Umbilical cord (tissue), 2 donors: ENCODE results near the gene COL9A1. TPM values are rescaled to one million over a fixed set of nuclear protein-coding genes. Genes with fewer than 3 reads are reported as not detected.

Source experiments
- DNase-seq: peaks from one replicate; pipeline ENCODE4 v3.0.0-alpha.2; 2015; ENCODE audit warnings: low spot score
- total RNA-seq: library from RNA; depleted of rRNA; stranded (reverse); fragments of >200 nt; gene quantifications from one replicate; pipeline ENCODE4 v1.2.3, GENCODE V29; 2014; ENCODE audit warnings: low replicate concordance; ENCODE audit not compliant: insufficient read depth

The COL9A1 gene
- total RNA-seq, 1 donor from 2014 or later: 9.4 TPM

DNA sequence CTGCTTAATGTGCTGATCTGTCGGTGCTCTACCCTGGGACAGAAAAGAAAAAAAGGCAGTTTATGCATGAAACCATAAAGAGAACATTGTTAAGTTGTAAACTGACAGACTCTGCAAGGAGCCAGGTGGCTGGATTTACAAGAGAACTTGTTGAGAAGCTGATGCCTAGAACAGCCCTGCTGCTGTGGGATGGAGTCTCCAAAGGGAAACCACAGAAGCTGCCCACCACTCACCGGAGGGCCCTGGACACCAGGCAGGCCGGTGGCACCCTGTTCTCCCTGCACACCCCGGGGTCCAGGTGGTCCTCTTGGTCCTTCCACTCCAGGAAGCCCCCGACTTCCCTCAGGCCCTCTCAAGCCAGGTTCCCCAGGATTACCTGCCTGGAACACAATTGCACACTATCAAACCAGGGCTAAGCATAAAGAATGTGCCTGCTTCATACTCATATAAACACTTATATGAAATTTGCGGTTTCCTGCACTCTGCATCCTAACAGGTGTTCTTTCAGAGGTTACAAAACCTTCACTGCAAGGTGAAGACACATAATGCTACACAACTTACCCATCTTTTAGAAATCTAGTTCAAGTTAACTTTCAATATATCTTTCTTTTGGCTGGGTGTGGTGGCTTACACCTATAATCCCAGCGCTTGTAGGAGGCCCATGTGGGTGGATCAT lies 68.2 kb downstream of the COL9A1 start:
- no peak for DNase-seq

DNA sequence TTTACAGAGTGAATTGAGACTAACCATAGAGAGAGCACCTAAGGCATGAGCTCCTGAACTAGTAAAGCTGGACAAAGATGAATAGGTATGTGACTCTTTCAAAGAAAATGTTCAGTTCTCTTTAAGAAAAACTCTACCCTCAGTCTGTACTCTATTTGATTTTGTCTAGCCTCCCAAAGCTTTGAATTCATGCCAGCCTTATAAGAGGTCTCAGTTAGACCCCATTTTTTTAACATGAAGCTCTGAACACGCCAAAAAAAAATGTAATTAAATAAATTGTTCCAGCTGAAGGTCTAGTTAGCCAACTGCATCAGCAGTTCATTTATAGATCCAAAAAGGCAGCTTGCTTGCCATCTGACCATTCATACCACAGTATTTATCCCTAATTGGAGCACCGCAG lies 71.6 kb downstream of the COL9A1 start:
- DNase-seq: no peak

GRCh38 chr6:70225055-70225454 lies 77.8 kb downstream of the COL9A1 start:
- DNase-seq: no peak

DNA sequence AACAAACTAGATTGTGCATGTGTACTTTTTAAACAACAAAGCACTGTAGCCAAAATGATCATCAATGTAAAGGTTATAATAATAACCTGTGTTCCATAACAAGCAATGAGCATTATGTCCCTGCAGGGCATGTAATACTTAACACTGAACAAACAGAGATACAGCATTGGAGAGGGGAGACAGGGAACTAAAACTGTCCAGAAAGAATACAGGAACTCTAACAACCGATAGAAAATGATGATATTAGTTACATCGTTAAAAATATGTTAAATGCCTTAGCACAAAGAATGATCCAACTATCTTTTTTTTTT lies 80.5 kb downstream of the COL9A1 start:
- DNase-seq: no peak

DNA sequence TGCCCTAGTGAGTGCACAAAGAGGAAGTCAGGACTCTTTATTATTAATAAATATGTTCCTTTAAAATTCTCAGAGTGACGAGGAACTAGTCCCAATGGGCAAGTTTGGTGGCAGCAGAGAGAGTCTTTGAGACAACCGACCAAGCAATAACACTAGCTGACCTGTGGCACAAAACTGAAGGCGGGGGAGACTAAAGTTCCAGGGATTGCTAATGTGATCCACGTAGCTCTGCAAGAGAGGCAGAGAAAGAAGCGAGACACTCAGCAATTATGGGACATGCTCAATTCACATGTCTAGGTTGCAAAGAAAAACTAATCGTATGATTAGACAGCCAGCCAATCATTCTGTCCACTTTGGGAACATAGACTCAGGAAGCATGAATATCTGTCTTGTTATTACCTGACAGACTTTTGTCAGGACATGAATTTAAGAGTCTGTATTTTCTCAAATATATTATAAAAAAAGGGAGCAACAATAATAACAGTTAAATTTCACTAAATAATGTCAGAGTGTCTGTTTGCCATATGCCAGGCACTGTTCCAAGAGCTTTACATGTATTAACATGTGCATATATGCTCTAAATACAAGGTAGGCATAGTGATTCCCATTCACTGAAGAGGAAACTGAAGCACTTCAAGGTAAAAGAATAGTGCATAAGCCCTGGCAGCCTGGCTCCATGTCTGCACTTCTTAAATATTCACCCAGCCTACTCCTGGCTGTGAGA lies 81.0 kb downstream of the COL9A1 start:
- DNase-seq: no peak

DNA sequence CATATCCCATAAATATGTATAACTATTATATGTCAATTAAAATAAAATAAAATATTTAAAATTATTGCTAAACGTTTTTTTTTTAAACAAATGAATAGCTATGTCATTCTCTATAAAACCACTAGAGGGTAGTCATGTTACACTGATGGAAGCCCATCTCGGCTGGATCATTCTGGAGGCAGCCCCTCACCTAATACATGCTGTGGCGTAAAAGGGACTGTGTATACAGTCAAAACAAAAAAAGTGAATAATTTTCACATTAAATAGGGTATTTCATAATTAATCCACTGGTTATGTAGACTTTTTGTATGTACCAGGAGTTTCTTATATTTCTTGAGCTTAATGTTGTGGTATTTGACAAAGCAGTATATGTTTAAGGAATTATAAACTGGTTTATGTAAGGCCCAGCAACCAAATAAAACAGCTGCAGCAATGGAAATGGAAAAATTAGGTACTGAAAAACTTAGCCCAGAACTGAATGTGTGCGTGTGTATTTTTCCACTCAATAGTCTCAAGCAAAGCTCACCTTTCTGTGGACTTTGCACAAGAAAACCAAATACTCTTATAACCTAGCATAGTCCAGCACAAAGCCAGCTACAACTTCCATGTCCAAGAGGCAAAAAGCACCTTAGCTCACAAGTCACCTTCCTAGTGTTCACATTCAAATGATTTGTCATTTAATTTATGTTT lies 81.7 kb downstream of the COL9A1 start:
- peak; percentile 42 for DNase-seq

- DNase-seq: no peak
These were observed 82.8 kb downstream of the COL9A1 start for GRCh38 chr6:70219943-70220613.

GRCh38 chr6:70216767-70217166 lies 86.1 kb downstream of the COL9A1 start:
- no peak for DNase-seq

GRCh38 chr6:70215460-70216108 lies 87.3 kb downstream of the COL9A1 start:
- DNase-seq: no peak

DNA sequence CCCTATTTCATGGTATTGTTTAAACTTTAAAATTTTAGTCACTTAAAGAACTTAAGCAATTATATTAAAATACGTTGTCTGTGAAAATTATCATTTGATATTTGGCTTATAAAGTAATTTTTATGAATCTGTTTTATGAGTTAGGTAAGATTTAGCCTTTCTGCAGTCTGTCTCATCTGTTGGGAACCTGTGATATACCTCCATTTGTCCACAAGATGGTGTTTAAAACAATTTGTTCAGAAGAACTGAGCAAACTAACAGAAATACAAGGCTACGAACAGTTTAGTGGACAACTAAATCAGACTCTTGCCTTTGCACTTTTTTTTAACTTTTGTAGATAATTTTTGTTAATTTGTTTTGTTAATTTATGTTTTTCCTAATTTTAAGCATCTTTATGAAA lies 92.4 kb downstream of the COL9A1 start:
- no peak for DNase-seq

DNA sequence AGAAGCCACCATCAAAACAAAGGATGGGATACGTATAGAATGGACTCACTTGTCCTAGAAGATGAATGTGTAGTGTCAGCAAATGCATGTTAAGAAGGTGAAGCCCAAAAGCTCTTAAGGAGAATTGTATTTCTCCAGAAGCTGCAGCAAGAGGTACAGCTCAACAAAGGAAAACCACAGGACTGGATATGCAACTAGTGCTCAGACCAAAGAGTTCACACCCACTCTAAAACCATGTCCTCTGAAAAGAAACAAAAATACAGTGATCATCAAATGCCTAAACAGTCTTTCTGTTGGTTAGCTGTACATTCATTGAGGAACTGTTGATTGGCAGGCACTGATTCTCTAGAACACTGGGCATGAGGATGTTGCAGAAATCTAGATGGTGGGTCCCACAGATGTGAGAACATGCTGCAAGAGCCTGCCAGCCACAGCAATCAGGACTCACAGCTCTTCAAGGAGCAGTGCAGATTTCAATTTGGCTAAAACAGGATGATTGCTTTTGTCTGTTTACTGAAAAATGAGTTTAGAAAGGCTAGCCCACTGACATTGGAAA lies 94.6 kb downstream of the COL9A1 start:
- DNase-seq: no peak

DNA sequence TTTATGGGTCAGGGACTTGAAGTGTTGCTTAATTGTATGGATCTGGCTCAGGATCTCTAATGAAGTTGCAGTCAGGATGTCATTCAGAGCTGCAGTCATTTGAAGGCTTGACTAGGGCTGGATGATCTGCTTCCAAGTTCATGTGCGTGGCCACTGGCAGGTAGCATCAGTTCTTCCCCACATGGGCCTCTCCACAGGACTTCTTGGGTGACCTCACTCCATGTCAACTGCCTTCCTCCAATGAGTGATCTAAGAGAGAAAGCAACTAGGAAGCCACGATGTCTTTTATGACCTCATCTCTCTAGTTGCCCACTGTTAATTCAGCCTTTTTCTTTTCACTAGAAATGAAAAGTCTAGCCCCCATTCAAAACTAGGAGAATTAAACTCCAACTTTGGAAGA lies 104.1 kb downstream of the COL9A1 start:
- DNase-seq: no peak

GRCh38 chr6:70196531-70196930 lies 106.4 kb downstream of the COL9A1 start:
- no peak for DNase-seq

GRCh38 chr6:70194421-70194820 lies 108.5 kb downstream of the COL9A1 start:
- no peak for DNase-seq

GRCh38 chr6:70188202-70188601 lies 114.7 kb downstream of the COL9A1 start:
- no peak for DNase-seq

DNA sequence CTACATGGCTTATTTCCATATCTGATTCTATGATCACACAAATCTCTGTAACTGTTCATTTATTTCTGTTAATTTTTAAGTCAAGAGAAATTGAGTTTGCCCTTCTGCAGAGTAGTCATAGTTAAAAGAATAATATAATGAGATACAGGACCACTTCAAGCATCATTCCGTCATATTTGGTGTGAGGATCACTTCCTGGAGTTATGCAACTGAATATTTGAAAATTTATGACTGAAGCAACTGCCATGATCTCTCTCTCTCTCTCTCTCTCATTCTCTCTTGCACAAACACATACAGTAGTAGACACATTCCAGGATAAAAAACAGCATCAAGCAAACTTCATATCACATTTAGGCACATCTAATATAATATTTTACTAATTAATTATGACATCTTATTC lies 116.4 kb downstream of the COL9A1 start:
- DNase-seq: no peak

DNA sequence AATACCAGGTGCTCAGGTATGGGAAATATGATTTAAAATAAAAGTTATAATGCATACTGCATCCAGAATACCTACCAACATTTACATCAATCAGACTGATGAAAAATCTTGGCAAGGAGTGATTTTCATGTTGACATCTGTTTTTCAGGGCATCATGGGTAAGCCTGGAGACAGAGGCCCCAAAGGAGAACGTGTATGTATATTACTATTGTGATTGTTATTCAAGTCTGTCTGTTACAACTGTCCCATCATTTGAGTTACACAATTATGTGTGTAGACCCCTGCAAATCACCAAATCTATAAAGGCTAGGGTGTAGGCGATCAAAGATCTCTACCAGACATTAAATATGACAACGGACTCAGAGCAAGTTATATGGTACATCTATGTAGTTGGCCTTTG lies 118.2 kb downstream of the COL9A1 start:
- no peak for DNase-seq

DNA sequence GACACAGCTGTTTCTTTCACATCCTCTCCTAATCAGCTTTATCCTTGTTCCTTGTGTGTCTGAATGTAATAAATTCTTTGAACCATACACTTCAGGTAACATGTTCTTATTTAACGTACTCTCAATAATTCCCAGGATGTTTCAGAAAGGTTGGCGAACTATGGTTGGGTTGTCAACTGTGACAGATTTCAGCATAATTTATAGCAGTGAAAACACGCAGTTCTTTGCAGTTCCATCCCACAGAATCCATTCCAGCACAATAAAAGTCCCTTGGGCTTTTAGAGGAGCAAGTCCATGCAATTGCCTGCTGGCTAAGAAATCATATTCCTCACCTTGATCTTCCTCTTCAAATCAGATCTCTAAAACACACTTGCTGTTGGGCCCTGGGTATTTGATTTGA lies 119.3 kb downstream of the COL9A1 start:
- no peak for DNase-seq

DNA sequence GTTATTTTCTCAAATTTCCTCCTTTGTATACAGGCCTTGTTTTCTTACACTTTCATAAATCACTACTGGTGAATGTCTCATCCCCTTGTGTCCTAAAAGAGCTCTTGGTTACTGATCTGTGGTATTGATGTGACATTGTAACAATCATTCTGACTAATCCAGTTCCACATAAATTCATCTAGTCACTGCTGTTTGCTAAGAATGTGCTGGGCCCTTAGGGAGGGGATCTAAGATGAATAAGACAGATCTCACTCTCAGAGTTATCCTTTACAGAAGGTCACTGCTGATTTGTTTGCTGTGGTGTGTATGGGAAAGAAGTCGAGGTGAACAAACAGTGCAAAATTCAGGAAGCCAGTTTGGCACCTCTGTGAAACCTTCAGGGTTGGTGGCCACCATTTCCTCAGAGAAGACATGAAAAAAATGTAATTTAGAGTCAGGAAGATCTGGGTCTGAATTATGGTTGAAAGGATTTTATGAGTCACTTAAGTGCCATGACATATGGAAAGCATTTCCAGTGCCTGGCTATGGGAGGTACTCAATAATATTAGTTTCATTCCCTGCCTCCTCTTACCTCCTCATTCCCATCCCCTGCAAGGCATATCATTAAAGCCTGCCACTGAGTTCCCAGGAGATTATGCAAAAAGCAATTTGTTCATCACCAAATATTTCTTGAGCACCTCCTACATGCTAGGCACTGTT lies 121.8 kb downstream of the COL9A1 start:
- no peak for DNase-seq

- no peak for DNase-seq
These were observed 122.5 kb downstream of the COL9A1 start for GRCh38 chr6:70180183-70180900.
